Hepatic stellate cell (primary cell): Measurements from ENCODE around the gene ITPRIPL1.
A peak's percentile ranks its signal among the peaks of the same experiment; 100 is the strongest.

Source experiments
- DNase-seq: peaks from one replicate; pipeline ENCODE4 v3.0.0; 2011; ENCODE audit warnings: low spot score

Gene ITPRIPL1

DNA sequence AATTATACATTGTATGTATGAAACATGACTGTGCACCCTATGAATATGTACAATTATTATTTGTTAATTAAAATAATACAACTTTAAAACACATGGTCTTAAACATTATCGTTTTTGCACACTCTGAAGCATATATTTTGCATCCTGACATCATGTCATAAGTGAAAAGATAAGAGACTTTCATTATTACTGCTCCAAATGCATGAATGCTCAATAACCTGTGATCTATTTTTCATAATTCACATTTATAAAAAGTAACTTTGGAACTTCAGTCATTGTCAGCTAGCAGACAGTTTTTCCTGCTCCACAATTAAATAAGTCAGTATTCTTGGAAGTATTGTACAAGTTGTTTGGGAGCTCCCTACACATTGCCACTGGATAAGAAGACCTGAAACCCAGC lies 1.3 kb upstream of the ITPRIPL1 start:
- DNase-seq = no peak

DNA sequence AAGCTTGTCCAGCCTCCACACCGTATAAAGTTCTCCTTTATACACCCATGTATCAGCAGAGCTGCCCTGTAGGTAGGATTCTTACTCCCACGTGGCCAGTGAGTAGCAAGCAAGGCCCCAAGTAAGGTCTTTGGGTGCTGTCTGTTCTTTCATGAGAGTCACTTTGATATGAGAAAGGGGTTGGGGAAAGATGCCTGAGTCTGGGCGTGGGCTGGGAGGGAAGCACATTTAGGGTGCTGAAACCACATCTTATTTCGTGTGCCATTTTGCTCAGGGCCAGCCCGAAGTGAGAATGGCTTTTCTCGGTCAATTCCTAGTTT lies 436 bp upstream of the ITPRIPL1 start:
- DNase-seq = no peak

DNA sequence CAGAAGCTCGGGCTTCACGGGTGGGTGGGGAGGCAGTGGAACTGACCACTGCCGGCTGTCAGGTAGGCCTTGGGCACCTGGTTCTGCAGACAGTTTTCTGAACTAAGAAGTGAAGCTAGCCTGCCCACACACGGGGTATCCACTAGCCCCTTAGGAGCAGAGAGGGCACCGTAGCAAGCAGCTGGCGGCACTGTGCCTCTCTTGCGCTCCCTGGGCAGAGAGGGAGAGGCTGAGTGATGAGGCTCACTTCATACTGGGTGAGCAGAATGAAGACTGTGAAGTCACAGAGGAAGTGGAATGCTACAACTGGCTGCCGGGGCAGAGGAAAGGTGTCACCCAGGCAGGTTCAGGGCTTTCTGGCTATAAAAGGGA lies 753 bp downstream of the ITPRIPL1 start:
- no peak for DNase-seq

DNA sequence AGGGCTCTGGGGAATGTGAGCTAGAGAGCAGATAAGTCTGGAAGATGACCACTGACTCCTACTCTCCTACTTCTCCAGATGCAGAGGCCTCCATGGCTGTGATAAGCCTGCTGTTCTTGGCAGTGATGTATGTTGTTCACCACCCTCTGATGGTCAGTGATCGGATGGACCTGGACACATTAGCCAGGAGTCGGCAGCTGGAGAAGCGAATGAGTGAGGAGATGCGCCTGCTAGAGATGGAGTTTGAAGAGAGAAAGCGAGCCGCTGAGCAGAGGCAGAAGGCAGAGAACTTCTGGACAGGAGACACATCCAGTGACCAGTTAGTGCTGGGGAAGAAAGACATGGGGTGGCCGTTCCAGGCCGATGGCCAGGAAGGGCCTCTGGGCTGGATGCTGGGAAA lies 1.4 kb downstream of the ITPRIPL1 start:
- no peak for DNase-seq

DNA sequence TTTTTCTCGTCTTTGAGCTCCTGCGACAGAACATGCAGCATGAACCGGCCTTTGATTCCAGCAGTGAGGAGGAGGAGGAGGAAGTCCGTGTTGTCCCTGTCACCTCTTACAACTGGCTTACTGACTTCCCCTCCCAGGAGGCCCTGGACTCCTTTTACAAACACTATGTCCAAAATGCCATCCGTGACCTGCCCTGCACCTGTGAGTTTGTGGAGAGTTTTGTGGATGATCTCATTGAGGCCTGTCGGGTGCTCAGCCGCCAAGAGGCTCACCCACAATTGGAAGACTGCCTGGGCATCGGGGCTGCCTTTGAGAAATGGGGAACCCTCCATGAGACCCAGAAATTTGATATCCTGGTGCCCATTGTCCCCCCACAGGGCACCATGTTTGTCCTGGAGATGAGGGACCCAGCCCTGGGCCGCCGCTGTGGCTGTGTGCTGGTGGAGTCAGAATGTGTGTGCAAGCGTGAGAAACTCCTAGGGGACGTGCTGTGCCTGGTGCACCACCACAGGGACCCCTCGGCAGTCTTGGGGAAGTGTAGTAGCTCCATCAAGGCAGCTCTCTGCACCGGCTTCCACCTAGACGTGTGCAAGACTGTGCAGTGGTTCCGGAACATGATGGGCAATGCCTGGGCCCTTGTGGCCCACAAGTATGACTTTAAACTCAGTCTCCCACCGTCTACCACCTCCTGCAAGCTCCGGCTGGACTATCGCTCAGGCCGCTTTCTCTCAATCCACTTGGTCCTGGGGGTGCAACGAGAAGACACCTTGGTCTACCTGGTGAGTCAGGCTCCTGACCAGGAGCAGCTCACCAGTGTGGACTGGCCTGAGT lies 2.1 kb downstream of the ITPRIPL1 start:
- DNase-seq = no peak

DNA sequence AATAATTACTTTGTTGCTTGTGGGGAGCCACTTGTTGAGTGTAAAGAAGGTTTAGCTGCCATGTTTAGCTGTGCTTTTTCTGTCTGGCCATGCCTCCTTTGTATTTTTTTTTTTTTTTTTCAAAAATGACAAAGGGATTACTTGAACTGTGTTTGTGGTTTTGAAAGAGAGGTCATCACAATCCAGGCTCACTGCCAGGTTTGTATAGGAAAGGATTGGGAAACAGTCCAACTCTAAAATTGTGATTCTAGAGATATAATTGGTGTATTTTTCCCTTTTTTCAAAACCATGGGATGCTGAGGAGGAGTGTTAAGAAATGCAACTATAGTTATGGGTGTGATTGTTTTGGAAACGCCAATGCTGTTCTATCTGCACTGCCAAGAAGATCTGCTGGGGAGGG lies 4.3 kb downstream of the ITPRIPL1 start:
- no peak for DNase-seq

DNA sequence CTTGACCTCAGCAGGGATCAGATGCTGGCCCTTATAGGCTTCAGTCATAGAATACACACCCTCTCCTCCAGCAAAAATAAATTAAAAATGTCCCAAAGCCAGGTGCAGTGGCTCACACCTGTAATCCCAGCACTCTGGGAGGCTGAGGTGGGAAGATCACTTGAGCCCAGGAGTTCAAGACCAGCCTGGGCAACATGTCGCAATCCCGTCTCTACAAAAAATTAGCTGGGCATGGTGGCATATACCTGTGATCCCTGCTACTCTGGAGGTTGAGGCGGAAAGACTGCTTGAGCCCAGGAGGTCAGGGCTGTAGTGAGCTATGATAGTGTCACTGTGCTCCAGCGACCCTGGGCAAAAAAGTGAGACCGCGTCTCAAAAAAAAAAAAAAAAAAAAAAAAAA lies 4.8 kb downstream of the ITPRIPL1 start:
- DNase-seq = no peak

DNA sequence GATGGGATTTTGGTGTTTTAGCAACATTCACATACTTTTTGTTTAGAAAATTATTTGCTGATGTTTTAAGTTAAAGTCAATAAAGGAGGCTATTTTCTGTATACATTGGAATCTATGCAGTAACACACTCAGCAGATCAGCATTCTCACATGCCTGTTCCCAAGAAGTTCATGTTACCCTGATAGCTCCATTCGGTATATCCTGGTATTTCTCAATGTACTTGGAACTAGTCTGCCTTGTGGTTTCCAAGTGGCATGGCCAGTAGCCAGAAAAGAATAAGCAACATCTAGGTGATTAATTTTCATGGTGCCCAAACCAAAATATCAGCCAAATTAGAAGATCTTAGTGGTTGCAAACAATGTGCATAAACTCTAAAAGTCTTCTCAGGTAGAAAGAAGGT lies 5.3 kb downstream of the ITPRIPL1 start:
- DNase-seq = no peak

DNA sequence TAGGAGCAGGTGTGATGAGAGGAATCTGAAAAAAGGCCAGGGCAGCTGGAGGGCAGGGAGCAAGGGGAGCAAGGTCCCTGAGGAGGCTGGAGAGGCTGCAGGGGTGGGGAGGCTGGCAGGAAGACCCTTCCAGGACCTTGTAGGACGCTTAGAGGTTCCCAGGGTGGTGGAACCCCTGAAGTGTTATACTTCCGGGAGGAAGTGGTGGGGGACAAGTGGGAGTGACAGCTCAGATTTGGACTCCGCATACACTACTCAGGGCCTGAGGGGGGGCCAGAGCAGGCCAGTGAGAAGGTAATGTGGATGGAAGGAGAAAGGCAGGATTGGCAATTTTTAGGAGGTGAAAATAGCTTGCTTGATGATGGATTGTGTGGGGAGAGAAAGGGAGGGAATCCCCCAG lies 8.6 kb downstream of the ITPRIPL1 start:
- no peak for DNase-seq

DNA sequence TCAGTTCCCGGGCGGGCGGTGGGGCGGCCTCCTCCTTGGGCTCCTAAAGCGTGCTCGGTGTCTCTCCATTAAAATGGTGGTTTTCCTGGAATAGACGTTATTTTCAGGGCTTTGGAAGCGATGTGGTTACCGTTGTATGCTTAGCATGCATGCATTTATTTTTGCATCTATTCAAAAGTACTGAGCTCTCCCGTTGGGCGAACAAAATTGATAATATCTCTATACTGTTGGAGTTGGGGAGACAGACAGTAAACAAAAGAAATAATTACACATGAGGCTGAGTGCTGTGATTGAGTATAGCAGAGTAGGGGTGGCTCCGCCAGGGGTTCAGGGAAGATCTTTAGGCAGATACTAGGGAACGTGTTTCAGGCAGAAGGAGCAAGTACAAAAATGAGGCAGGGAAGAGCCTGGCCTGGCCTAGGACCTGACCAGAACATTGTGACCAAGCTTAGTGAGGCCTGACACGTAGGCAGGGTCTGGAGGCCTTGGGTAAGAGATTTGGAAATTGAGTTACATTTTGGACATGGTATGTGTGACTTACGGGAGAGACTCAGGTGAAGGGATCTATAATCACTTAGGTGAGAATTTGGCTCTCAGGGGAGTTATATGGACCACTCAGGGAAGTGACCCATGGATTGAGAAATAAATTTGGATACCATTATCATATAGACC lies 11.1 kb downstream of the ITPRIPL1 start:
- no peak for DNase-seq

DNA sequence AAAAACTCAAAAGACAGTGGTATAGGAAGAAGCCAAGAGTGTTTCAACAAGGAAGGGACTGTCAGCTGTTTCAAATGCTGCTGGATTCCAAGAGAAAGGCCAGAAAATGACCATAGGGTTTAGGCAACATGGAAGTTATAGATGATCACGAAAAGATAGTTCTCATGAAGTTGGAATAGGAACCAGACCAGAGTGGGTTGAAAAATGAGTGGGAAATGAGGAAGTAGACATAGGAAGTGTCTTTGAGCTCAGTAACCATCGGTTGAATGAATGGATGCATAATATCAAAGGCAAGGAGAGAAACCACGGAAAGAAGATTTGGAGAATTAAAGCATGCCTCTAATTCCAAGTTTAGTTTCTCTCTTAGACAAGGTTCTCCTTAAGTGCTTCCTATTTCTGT lies 11.8 kb downstream of the ITPRIPL1 start:
- no peak for DNase-seq

DNA sequence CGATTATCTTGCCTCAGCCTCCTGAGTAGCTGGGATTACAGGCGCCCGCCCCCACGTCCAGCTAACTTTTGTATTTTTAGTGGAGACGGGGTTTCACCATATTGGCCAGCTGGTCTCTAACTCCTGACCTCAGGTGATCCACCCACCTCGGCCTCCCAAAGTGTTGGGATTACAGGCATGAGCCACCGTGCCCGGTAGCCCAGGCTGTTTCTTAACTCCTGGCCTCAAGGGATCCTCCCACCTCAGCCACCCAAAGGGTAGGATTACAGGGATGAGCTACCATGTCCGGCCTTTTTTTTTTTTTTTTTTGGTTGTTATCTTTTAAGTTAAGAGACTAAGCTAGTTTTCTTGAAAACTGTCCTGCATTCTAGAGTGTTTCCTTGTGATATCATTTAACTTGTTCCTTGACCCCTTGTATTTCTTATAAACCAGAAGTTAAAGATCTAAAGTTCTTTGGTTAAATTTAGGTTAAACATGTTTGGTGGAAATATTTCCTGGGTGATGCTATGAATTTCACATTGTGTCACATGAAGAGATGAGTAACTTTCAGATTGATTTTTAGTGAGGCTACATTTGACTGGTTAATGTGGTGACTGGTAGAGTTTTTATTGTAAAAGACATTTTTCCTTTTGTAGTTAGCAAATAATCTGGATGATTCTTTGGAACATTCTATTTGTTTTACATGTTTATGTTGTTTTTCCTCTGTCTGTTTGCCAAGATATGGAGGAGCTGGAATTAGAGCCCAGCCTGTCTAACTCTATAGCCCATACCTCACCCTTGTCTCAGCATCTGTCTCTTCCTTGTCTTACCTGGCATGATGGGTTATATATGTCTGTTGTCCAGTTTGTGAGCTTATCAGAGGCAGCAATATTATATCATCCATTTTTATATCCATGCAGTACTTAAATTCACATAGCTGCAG lies 15.6 kb downstream of the ITPRIPL1 start:
- DNase-seq = peak; percentile 43

DNA sequence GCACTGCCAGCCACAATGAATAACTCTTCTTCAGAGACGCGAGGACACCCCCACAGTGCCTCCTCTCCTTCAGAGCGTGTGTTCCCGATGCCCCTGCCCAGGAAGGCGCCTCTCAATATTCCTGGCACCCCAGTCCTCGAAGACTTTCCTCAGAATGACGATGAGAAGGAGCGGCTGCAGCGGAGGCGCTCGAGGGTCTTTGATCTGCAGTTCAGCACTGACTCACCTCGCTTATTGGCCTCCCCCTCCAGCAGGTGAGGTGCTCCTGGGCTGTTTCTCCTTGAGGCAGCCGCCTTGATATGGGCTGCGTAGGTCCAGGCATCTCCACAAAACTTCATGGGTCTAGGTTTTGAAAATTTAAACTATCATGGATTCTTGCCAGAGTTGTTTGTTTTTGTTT lies 16.5 kb downstream of the ITPRIPL1 start:
- DNase-seq = no peak

DNA sequence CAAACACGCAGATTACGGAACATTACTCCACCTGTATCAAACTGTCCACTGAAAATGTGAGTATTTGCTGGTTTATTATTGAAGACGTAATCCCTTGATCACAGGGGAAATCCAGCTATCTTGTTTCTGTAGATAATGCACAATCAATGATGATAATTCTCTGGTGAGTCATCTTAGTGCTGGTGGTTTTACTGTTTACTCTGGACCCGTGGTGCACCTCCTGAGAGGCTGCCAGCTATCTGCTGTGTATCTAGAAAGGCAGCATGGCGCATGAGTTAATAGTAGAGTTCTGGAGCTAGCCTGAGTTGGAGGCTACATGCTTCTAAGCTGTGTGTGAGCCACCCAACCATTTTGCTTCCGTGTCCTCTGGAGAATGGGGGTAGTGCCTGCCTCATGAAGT lies 17.0 kb downstream of the ITPRIPL1 start:
- DNase-seq = peak; percentile 62

DNA sequence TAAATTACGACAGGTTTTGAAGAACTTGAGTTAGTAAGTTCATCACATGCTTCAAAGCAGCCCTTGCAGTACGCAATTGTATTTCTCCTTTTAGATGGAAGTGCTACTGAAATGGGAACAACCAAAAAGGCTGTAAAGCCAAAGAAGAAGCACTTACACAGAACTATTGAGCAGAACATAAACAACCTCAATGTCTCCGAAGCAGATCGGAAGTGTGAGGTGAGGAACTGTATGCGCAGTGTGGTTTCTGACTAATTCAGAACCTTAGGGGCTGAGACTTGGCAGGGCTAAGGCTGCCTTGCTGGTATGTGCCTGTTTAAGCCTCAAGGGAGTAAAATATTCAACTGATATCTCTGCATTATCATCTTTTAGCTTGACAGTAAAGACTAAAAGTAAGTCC lies 18.9 kb downstream of the ITPRIPL1 start:
- no peak for DNase-seq

DNA sequence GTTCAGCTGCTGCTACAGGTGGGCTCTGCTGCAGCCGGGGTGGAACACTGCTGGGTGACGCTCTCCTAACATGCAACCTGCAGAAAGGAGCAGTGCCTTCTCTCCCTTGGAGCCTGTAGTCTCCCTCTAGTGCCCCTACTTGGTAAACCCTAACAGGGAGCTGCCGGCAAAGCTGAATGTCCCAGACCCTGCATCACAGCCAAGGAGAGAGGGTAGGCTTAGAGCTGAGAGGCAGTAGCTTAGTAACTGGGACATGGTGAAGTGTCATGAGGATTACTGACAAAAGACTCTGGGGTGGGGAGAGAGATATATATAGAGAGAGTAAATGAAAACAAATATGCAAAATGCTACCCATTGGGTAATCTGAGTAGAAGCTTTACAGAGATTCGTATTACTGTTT lies 20.3 kb downstream of the ITPRIPL1 start:
- DNase-seq = no peak

DNA sequence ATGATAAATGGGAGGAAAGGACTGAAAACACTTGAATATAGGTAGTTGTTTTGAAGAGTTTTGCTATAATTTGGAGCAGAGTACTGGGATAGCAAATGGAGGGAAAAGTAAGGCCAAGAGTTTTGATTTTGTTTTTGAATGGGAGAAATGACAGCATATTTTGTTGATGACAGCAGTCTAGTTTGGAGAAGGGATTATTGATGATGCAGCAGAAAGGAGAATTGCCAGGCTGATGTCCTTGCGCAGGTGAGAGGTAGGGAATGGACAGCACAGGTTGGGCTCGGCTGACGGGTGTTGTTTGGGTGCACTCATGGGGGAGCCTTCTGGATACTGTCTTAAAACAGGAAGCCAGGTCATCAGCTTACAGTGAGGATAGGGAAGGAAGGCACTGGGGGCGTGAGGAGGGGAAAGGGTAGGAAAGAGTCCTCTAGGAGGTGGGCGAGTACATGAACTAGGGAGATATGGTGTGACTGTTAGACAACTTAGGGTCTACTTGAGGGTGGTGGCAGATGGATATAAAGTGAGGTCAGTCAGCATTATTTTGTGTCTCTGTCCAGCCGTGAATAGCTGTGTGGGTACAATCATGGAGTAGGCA lies 20.8 kb downstream of the ITPRIPL1 start:
- no peak for DNase-seq

DNA sequence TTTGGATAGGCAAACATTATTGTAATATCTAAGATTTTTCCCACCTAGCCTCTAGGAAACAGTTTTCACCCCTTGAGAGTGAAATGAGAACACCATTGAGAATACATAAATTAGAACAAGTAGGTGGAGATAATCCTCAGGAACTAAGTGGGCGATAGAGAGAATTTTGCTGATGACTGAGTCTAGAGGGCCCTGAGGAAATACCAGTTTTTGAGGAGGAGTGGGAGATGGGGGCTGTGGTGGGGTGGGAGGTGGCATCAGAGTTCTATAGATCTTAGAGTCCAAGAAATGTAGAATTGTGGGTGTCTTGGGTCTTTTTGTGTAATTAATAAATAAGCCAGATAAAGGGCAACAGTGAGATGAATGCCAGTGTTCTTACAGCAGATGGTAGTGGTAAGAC lies 22.3 kb downstream of the ITPRIPL1 start:
- no peak for DNase-seq

DNA sequence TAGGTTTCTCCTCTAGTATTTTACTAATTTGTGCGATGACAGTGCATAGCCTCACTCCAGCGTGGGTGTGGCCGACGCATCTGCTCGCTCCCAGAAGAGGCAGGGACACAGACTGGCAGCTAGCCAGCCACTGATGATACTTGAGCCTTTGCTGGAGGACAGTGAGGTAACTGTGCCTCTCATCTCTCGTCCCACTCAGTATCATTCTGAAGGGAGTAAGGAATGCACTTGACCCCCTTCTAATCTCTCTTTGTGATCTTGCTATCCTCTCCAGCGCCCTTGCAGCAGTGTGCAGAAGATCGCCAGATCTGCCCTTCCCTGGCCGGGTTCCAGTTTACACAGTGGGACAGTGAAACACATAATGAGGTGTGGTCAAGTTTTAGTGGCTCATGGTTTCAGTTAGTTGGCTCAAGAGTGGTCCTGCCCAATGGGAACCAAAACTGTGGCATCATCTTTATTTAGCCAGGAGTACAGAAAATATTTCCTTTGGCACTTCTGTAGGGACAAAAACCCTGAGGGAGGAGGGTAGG lies 28.0 kb downstream of the ITPRIPL1 start:
- DNase-seq = peak; percentile 29

DNA sequence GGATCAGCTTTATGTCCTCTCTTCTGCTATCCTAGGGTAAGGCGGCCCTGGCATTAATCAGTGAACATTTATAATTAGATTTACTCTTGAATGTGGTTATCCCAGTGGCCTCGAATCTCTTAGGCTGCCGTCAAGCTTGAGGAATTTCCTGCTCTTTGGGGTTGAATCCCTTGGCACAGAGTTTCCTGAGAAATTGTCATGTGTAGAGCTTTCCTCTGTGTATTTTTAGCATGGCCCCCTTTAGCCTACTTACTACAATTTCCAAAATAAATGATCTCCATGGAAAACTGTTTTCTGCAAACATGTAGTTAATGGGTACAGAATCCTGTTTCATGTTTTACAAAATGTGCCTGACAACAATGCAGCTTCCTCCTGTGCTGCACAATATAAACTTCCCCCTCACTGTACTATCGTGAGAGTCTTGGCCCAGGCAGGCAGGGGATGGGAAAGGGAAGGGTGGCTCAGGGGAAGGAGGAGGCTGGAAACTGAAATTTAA lies 28.5 kb downstream of the ITPRIPL1 start:
- DNase-seq = peak; percentile 43

DNA sequence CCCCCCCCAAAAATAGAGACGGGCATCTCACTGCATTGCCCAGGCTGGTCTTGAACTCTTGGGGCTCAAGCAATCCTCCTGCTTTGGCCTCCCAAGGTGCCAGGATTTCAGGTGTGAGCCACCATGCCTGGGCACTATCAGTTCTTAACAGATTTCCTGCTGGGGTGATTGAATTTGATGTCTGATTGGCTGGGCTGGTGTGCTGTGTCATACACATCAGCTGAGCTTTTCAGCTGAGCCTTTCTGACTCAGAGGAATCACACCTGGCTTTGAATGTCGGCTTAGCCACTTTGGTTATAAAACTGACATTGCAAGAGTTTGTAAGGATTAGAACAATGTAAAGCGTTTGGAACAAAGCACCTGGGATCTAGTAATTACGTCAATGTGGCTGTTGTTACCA lies 29.4 kb downstream of the ITPRIPL1 start:
- no peak for DNase-seq

DNA sequence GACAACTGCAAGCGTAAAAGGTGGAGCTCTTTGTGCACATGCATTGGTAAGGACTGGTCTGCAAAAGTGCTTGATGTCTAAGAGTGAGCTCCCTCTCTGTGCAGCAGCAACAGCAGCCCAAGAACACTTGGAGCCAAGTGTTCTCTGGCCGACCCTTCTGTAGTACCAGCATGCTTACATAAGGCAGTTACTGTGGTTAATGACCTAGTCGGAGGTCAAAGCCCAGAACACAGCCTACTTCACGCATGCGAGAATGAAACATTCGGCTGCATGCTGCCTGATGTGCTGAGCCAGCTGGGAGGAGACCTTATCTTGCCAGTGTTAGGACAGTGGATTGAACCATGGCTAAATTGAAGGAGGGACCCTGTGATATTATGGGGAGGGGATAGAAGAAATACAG lies 31.8 kb downstream of the ITPRIPL1 start:
- DNase-seq = no peak
